Body of pancreas (tissue), 4 donors: ENCODE data around the gene SLC23A2. TPM values are rescaled to one million over a fixed set of nuclear protein-coding genes. Genes with fewer than 3 reads are reported as not detected.

Experiments used
- ATAC-seq: fragments of 150-250 bp; one replicate; pipeline ENCODE4 v1.9.1; 2016
- DNase-seq, 4 donors: peaks; one replicate each; pipeline ENCODE4 v3.0.0-alpha.2; 2019
- H3K27ac ChIP-seq, 4 donors: fragments of 200-600 bp; sonication (generic); 1 replicate in 3 of 4; 2 replicates in 1 of 4; pipeline versions ENCODE4 v1.5.1 to v1.6.1; 2016 to 2019; ENCODE audit warnings: mild to moderate bottlenecking in 1 of 4, mixed read lengths in 1 of 4, moderate library complexity in 1 of 4
- H3K27me3 ChIP-seq, 2 donors: fragments of 200-600 bp; sonication (generic); one replicate each; pipeline ENCODE4 v1.6.0; 2016; ENCODE audit warnings: mild to moderate bottlenecking in 1 of 2
- H3K36me3 ChIP-seq, 2 donors: fragments of 200-600 bp; sonication (generic); replicated peaks in 1 of 2; 2 replicates each; pipeline ENCODE4 v1.5.1; 2016; ENCODE audit warnings: low read depth in 2 of 2; ENCODE audit not compliant: insufficient read depth in 1 of 2
- H3K4me1 ChIP-seq: fragments of 200-600 bp; sonication (generic); one replicate; pipeline ENCODE4 v1.6.0; 2016
- H3K4me3 ChIP-seq, 2 donors: fragments of 200-600 bp; sonication (generic); 1 replicate in 1 of 2; 2 replicates in 1 of 2; pipeline ENCODE4 v1.5.1; 2016 to 2019
- H3K9me3 ChIP-seq, 3 donors: fragments of 200-600 bp; sonication (generic); 1 replicate in 2 of 3; 2 replicates in 1 of 3; pipeline ENCODE4 v1.5.1; 2016
- CTCF ChIP-seq, 7 experiments: fragments of 450-650 bp in 4 of 7; fragments of 200-600 bp in 3 of 7; sonication (generic) in 3 of 7; IDR thresholded peaks; one replicate each; pipeline ENCODE4 v1.5.1; 2016 to 2019; ENCODE audit warnings: antibody characterized with exemption in 7 of 7
- POLR2A ChIP-seq, 3 donors: fragments of 450-650 bp; IDR thresholded peaks; one replicate each; pipeline ENCODE4 v1.6.1; 2016; ENCODE audit warnings: antibody characterized with exemption in 3 of 3, mild to moderate bottlenecking in 2 of 3
- WGBS, 2 donors: methylation state at CpG; one replicate each; pipeline ENCODE4 v1.1.5; 2017; 5-methylcytosine and 5-hydroxymethylcytosine counted together
- intact Hi-C: fragments of 100-400 bp; cut with DNase I; formaldehyde crosslinking; loops from one replicate; pipeline ENCODE4 v1.15.1; 2023
- total RNA-seq, 2 donors: library from RNA; depleted of rRNA; stranded (reverse); fragments of >200 nt; gene quantifications; one replicate each; pipeline ENCODE4 v1.1.0, GENCODE V29; 2016

SLC23A2 gene
- total RNA-seq, 2 donors from 2014 or later, result 12.2 TPM

GRCh38 chr20:4904127-4904860, 97.0 kb downstream of the SLC23A2 start:
- no peaks in the 10 kb centered on the region for H3K27me3 ChIP-seq
- 95 to 96% methylated on average over 4 of the region's 4 CpGs for WGBS, 2 donors
- no peak for DNase-seq
- no peak overlapping the region for H3K4me3 ChIP-seq
- TF ChIP-seq POLR2A (IDR thresholded peaks at IDR 0.05), result no peak
- intact Hi-C loops, result no loop called here
- no peaks in the 10 kb centered on the region for H3K9me3 ChIP-seq
- no peaks in the 10 kb centered on the region for H3K4me1 ChIP-seq
- H3K27ac ChIP-seq, result no peak overlapping the region
- no peaks in the 10 kb centered on the region for H3K36me3 ChIP-seq
- ATAC-seq, result no peak

- WGBS, 2 donors, result 88 to 90% methylated on average over 4 of the region's 4 CpGs
- H3K9me3 ChIP-seq, result no peaks in the 10 kb centered on the region
- TF ChIP-seq POLR2A (IDR thresholded peaks at IDR 0.05) (no peak), CTCF (IDR thresholded peaks at IDR 0.05) (no peak)
- no peak overlapping the region for H3K27ac ChIP-seq
- no peaks in the 10 kb centered on the region for H3K27me3 ChIP-seq
- DNase-seq (no peak), ATAC-seq (no peak)
- intact Hi-C loops, result no loop called here
- H3K4me3 ChIP-seq, result no peak overlapping the region
- H3K36me3 ChIP-seq, result no peaks in the 10 kb centered on the region
- no peaks in the 10 kb centered on the region for H3K4me1 ChIP-seq
These were observed 98.5 kb downstream of the SLC23A2 start for GRCh38 chr20:4902788-4903187.

GRCh38 chr20:4901031-4901818, 100.1 kb downstream of the SLC23A2 start:
- intact Hi-C loops, result no loop called here
- 86% methylated on average over 14 of the region's 14 CpGs for WGBS, 2 donors
- ATAC-seq, result no peak
- Histone ChIP-seq H3K9me3 (no peaks in the 10 kb centered on the region), H3K27ac (no peak overlapping the region), H3K36me3 (no peaks in the 10 kb centered on the region), H3K4me1 (no peaks in the 10 kb centered on the region), H3K27me3 (no peaks in the 10 kb centered on the region), H3K4me3 (no peak overlapping the region)
- TF ChIP-seq POLR2A (IDR thresholded peaks at IDR 0.05), result no peak
- no peak for TF ChIP-seq CTCF (IDR thresholded peaks at IDR 0.05)
- DNase-seq, result no peak

- H3K4me3 ChIP-seq, result no peak overlapping the region
- no peaks in the 10 kb centered on the region for H3K9me3 ChIP-seq
- no peak overlapping the region for H3K27ac ChIP-seq
- no peaks in the 10 kb centered on the region for H3K27me3 ChIP-seq
- intact Hi-C loops, result no loop called here
- ATAC-seq, result no peak
- H3K36me3 ChIP-seq, result no peaks in the 10 kb centered on the region
- no peaks in the 10 kb centered on the region for H3K4me1 ChIP-seq
- 74 to 77% methylated on average over 13 to 14 of the region's 14 CpGs for WGBS, 2 donors
- DNase-seq, result peak in 1 of 4 donors; percentile 21
- TF ChIP-seq POLR2A (IDR thresholded peaks at IDR 0.05) (no peak), CTCF (IDR thresholded peaks at IDR 0.05) (no peak)
These were observed 102.7 kb downstream of the SLC23A2 start for GRCh38 chr20:4898282-4899244.

- H3K4me1 ChIP-seq, result no peaks in the 10 kb centered on the region
- no peak for DNase-seq
- no peaks in the 10 kb centered on the region for H3K9me3 ChIP-seq
- intact Hi-C loops, result no loop called here
- H3K36me3 ChIP-seq, result no peaks in the 10 kb centered on the region
- TF ChIP-seq CTCF (IDR thresholded peaks at IDR 0.05), result no peak
- no peak for TF ChIP-seq POLR2A (IDR thresholded peaks at IDR 0.05)
- H3K4me3 ChIP-seq, result no peak overlapping the region
- ATAC-seq, result no peak
- H3K27me3 ChIP-seq, result no peaks in the 10 kb centered on the region
- no peak overlapping the region for H3K27ac ChIP-seq
- 90 to 95% methylated on average over 3 to 4 of the region's 4 CpGs for WGBS, 2 donors
These were observed 103.7 kb downstream of the SLC23A2 start for GRCh38 chr20:4897600-4897999.
